NCI-H187 (cell line): ENCODE results near the gene EPS8L3.
"Not testable (repeated sequence)": the region's sequence is repeated elsewhere in the genome, so short reads cannot be mapped to it uniquely, and the experiment has no call there.

Experiments
- DNase-seq, 2 experiments: peaks; one replicate each; lab custom pipeline; 2025; lab: John Stamatoyannopoulos, UW

EPS8L3 gene

DNA sequence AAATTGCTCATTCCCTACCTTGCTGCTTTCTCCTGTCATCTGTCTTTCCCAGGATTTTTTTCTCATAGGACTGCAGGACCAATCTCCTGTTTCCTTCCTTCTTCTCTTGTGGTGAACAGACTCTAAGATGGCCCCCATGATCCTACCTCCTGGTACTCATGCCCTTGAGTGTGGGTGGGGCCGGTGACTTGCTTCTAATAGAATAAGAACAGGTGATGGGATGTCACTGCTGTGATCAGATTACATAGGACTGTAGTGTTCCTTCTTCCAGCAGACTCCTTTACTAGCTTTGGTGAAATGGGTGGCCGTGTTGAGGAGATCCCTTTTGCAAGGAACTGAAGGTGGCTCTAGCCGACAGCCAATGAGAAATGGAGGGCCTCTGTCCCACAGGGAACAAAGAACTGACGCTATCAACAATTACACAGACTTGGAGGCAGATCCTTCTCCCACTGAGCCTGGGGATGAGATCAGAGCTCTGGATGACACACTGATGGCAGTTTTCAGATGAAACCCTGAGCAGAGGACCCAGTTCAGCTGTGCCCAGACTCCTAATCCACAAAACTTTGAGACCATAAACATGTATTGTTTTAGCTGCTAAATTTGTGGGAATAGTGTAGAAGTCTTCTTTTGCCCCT lies 30.4 kb downstream of the EPS8L3 start:
- peak; percentile 17 to 28 for DNase-seq

DNA sequence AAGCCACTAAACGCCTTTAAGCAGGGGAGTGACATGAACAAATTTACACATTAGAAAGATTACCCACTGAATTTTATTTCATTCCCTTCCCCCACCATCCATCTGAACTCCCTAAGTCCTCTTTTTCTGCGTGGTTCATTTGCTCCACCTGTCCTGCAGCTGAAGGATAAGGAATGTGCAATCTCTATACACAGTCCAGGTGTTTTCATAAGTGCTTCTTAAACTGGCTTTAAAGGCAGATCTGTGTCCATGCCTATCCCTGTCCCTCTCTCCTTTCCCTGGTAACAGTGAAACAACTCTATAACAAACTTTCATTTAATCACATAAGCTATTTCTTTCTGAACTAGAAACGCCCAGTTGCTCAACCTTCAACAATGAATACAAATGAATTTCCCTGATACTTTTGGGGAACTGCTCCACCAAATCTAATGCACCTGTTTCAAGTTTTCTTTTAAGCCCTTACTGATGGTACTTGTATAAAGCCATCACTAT lies 31.3 kb downstream of the EPS8L3 start:
- DNase-seq = peak; percentile 13 to 51

DNA sequence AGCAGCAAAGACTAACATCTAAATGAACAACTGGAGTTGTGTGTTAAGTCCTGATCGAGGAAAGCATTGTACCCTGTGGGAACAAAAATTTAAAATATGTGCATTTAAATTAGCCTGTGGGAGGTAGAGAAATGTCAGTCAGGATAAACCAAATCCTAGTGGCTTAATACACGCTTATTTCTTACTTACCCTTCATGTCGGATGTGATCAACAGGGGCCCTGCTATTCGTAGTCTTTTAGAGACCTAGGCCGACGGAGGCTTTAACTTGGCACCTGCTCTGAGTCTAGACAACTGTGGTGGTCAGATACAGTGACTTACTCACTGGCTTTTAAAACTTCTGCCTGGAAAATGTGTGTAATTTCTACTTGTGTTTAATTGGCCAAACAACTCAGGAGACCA lies 33.1 kb downstream of the EPS8L3 start:
- DNase-seq = no peak

DNA sequence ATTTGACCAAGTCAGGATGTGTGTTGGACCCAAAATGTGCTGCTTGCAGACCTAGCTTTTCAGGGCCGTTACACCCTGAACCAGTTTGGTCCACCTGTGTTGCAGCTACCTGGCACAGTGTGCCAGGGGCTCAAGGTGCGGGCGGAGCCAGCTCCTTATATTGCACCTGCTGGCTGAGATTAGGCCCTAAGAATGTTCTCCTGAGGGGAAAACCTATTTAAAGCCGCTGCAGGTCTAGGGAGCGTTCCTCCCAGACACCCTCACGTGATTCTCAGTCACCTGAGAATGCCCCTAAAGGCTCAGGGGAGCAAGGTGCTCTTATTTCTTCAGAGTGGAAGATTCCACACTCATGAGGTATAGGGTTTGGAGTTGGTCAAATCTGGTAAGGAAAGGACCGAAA lies 34.9 kb downstream of the EPS8L3 start:
- DNase-seq = no peak

DNA sequence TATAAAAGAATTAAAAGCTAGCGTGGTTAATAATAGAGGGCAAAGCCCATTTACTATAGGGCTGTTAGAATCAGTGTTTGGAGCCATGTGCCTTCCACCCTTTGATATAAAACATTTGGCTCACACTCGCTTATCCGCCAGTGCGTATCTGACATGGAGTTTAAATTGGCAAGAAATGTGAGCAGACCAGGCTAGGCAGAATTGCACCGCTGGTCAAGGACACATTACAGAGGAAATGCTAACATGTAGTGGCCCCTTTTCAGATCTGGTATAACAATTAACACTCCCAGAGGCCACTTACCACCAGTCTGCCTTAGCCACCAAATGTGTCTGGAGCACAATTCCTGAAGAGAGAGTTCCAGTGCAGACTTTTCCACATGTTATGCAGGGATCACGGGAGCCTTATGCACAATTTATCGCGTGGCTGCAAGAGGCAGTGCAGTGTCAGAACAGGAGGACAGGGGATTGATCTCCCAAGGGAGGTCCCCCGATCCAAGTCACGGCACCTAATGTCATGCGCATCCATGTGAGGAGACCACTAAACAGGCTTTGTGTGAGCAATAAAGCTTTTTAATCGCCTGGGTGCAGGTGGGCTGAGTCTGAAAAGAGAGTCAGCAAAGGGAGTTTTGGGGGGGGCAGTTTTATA lies 36.9 kb downstream of the EPS8L3 start:
- no peak for DNase-seq

DNA sequence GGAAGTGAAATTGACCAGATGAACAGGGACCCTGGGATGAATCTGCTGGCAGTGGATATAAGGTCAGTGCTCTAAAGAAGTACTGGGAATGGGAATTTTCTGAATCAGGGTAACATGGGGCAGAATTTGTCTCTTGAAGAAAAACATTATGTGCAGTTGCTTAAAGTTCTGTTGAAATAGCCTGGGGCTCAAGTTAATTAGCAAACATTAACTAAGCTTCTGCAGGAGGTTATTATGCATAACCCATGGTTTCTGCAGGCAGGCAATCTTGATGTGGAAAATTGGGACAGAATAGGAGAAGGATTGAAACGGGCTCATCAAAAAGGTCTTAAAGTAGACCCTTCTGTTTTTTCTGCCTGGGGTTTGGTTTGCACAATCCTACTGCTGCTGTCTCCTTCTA lies 37.7 kb downstream of the EPS8L3 start:
- no peak for DNase-seq

DNA sequence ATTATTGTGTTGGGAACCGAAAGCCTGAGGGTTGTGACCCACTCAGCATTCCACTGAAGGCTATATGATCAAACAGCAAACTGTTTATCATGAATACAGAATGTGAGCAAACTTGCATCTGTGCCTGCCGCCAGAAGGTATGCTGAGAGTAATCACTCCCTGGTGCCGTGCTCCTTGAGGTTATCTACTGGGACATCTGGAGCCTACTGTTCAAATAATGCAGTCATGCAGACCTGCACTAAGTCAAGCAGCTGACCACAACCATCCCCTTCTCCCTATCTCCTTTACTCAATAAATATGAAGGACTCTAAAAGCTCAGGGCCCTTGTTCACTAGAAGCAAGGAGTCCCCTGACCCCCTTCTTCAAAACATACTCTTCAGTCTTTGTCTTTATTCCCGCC lies 38.2 kb downstream of the EPS8L3 start:
- DNase-seq = no peak

DNA sequence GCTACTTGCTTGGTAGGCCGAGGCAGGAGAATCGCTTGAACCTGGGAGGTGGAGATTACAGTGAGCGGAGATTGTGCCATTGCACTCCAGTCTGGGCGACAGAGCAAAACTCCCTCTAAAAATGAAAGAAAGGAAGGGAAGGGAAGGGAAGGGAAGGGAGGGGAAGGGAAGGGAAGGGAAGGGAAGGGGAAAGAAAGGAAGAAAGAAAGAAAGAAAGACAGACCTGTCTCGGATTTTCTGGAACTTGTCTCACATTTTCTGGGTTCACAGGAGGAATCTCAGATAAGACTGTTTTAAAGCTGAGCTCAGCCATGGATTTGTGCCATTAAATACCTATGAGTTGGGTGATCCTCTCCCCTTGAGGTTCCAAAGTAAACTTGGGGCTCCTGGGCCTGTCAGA lies 38.8 kb downstream of the EPS8L3 start:
- DNase-seq = no peak

DNA sequence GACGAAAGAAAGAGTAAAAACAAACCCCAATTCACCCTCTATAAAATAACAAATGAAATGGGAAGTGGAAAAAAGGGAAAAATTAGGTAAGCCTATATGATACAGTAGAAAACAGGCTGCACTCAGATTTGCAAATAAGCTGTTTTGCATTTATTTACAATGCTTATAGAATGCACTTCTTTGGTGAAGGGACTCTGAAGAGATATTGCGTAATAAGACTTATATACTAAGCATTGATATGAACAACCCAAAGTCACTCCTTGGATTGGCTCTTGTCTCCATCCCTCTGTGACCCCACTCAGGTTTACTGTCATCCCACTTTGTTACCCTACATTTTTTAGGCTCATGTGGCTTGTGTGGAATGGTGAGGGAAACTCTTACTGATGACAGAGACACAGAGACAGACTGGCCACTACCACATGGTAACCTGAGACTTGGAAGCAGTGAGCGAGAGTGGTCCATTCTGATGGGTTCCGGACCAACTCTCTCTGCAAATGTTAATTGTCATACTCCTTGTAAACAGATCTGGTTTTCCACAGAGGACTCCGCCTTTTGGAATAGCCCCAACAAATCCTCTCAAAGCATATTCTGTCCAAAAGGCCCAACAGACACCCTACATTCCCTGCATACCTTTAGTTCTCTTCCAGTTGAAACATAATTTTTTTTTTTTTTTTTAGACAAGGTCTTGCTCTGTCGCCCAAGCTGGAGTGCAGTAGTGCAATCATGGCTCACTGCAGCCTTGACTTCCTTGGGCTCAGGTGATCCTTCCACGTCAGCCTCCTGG lies 40.6 kb downstream of the EPS8L3 start:
- DNase-seq = no peak

DNA sequence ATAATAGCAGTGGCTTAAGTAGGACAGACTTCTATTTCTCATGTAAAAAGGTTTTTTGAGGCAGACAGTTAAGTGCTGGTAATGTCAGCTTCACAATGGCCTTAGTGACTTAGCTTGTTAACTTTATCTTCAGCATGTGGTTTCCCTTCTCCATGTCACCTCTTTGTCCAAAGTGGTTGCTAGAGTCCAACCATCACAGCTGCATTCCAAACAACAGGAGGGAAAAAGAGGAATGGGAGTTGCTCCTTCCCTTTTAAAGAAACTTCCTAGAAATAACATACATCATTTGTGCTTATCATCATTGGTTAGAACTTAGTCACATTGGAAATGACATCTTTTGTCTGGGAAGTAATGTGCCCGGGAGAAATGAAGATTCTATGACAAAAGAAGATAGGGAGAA lies 41.8 kb downstream of the EPS8L3 start:
- DNase-seq = no peak

DNA sequence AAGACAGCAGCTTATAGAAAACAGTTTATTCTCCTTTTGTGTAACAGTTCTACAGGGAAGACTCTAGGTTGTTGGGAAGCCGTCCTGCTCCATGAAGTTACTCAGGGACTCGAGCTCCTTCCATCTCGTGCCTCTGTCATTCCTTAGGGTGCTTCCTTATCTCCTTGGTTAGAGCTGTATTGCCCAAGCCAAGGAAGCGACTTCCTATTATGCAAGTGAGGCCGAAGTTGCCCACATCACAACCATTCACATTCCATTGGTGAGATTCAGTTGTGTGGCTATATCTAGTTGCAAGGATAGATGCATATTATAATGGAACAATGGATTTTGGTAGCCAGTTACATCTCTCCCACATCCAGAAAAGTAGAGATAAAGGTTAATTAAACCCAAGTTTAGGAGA lies 42.7 kb downstream of the EPS8L3 start:
- DNase-seq = no peak

DNA sequence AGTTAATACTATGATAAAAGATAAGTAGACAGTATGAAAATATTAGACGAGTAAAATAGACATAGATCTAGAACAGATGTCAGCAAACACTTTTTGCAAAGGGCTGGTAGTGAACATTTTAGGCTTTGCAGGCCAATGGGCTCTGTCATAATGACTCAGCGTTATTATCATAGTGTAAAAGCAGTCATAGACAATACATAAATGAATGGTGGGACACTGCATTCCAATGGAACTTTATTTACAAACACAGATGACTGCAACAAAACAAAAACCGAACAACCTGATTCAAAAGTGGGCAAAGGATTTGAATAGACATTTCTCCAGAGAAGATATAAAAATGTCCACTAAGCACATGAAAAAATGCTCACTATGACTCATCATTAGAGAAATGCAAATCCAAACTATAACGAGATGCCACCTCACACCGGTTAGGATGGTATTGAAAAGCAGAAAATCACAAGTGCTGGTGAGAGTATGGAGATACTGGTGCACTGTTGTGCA lies 44.3 kb downstream of the EPS8L3 start:
- DNase-seq = no peak

DNA sequence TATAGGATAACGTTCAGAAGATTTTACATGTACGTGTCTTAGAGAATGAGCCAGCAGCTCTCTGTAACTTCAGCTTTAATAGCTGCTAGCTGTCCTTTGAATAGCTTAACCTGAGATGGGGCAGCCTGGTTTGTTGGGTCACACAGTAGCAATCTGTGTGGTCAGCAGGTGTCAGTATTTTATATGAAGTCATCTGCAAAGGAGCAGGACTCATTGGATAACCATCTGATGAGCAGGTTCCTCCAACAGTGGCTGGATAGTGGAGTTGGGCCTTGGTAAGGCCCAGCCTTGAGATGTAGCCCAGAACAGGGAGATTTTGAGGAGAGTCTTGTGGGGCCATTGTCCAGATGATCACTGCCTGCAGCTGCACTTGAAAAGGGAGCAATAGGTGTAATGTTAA lies 45.2 kb downstream of the EPS8L3 start:
- DNase-seq = no peak

DNA sequence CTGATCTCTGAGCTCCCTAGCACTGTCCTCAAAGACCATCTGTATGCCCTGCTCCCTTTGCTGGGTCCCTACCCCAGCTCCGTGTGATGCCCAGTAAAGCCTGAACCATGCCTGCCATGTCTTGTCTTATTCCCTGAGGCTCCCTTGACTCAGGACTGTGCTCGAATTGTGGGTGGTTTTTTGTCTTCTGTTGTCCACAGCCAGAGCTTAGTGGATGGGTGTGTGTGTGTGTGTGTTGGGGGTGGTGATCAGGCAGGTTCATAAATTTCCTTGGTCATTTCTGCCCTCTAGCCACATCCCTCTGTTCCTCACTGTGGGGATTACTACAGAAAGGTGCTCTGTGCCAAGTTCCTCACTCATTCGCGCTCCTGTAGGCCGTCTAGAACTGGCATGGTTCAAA lies 46.0 kb downstream of the EPS8L3 start:
- DNase-seq = no peak

DNA sequence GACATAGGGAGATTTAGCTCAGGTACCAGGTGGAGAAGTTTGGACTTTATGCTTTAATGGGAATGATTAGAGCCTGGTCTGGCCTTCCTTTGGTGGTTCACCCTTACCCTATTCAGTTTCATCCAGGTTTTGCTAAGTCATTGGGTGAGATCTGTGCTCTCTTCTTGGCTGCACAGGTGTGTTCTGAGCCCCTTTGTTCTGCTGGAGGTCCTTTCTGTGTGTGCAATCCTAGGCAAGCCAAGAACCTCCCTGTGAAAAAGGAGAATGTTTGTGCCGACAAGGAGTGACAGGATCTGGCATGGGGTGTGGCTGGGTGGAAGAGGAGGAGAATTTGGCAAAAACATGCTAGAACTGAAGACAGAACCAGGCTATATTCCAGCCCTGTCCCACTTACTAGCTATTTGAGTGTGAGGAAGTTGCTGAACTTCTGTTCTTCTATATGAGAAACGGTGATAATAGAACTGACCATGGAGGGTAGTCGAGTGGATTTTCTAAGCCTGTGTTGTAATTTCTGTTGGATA lies 47.1 kb downstream of the EPS8L3 start:
- no peak for DNase-seq

DNA sequence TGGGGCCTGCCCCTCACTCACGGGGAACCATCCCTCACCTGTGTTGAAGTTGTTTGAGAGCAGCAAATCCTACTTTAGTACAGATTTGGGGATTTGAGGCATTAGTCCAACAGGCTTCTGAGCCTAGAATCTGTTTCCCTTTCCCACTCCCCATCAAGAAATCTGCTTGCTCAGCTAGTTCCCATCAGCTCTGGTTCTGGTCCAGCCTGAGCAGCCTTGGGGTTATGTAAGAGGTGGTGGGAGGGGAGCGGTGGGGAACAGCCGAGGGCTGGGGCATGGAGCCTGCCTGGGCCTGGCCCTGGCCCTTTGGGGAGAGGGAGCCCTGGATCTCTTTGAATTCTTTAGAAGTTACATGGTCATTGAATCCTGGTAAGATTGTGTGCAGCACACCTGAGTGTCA lies 47.6 kb downstream of the EPS8L3 start:
- no peak for DNase-seq

DNA sequence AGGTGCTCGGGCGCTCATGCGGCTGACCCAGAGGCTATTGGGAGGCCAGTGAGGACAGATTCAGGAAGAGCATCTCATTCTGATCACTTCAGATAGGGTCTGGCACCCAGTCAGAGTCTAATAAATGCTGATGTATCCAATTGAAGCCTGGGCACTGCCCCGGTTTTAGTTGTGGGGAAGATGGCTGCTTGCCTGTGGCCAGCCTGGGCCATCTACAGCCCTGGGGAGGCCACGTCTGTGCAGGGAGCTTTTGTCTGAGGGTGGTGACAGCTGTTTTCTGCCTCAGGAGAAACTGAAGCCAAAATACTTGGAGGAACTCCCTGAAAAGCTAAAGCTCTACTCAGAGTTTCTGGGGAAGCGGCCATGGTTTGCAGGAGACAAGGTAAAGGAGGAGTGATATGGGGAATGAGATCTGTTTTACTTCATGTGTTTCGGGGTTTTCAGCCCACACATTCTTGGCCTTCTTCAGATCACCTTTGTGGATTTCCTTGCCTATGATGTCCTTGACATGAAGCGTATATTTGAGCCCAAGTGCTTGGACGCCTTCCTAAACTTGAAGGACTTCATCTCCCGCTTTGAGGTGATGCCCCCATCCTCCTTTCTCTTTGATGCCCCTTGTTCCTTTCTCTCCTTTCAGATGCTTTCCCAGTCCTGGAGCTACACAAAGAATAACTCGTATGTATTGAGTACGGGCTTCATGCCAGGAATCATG lies 48.9 kb downstream of the EPS8L3 start:
- DNase-seq = no peak

DNA sequence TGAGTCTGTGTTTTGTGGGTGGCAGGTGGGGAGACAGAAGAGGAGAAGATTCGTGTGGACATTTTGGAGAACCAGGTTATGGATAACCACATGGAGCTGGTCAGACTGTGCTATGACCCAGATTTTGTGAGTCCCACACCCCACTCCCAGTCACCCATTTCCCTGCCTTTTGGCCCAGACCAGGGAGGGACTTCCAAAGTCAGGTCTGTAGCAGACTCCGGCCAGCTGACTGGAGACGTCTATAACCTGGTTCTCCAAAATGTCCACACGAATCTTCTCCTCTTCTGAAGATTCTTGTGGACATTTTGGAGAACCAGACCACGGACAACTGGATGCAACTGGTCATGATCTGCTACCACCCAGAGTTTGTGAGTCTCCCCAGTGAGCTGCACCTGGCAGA lies 50.1 kb downstream of the EPS8L3 start:
- no peak for DNase-seq

DNA sequence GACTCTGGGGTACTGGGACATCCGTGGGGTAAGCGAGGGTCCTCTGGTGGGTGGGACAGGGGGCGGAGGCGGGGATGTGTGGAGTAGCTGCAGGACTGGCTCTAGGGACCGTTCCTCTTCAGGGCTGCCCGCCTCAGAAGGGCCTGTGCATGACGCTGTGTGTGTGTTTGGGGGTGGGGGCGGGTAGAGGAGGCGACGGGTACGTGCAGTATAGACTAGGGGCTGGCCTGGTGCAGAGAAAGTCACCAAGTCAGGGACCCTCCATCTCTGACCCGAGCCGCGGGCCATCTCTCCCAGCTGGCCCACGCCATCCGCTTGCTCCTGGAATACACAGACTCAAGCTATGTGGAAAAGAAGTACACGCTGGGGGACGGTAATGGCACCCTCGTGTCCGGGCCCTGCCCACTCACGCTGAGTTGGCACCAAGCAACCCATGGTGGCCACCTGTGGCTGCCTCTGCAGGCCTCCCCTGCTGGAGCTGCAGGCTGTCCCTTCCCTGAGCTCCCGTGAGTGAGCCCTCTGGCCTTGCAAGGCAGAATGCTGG lies 51.3 kb downstream of the EPS8L3 start:
- no peak for DNase-seq

DNA sequence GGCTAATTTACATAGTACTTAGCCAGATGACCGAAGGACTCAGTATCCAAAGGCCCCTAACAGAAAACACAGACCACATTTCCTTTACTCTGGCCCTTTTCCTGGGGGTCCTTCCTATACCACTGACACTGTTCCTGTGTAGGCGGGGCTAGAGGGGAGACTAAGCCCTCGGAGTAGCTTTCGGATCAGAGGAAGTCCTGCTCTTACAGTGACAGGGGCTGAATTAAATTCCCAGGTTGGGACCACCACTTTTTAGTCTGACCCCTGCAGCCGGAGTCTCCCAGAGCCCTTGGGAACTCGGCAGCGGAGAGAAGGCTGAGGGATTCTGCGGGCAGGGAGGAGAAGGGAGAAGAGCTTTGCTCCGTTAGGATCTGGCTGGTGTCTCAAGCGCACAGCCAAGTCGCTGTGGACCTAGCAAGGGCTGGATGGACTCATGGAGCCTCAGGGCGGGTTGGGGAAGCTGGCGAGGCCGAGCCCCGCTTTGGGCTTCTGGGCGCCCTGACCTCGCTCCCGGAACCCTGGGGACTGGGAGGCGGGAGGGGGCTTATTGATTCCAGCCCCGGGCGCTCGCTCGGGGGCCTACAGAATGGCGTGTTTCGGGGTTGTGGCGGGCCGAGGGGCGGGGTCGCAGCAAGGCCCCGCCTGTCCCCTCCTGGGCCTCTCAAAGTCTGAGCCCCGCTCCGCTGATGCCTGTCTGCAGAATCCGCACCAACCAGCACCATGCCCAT lies 52.0 kb downstream of the EPS8L3 start, which contains the start of gene GSTM5:
Gene GSTM5, plus strand, starts transcription at position 659 of the 728 bp plus-strand sequence. Its CDS starts 62 bp downstream, at position 721.
- not testable (repeated sequence) for DNase-seq

DNA sequence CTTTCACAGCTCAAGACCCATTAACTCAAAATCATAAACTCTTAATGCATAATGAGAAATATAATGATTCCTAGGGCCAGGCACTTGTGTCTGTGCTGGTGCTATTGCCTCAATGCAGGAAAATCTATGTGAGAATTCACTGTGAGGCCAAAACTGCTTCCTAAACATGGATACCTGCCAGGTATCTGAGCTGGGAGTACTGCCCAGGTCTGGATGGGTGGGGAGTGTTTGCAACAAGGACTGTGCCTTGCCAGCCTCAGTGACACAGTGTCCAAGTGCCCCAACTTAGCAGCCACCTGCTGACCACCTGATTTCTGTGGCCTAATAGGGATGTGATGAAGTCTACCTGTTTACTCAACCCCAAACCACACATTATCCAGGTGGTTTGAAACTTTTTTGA lies 53.9 kb downstream of the EPS8L3 start:
- DNase-seq = not testable (repeated sequence)
